GM18867 (cell line): ENCODE results near the gene PAM16.
A peak's percentile ranks its signal among the peaks of the same experiment; 100 is the strongest.

Experiments used
- ATAC-seq: cut with Tn5 transposase; IDR thresholded peaks from one replicate; pipeline ENCODE4 v1.9.1; 2021; ENCODE audit warnings: mild to moderate bottlenecking, moderate library complexity; ENCODE audit not compliant: unreplicated experiment

Gene PAM16

GRCh38 chr16:4307215-4308037, 43.7 kb downstream of the PAM16 start:
- peak; percentile 89 for ATAC-seq

GRCh38 chr16:4306470-4307214, 44.5 kb downstream of the PAM16 start:
- ATAC-seq: no peak

- ATAC-seq: no peak
Measured at GRCh38 chr16:4303973-4304372, 47.1 kb downstream of the PAM16 start.

GRCh38 chr16:4301968-4302367, 49.2 kb downstream of the PAM16 start:
- ATAC-seq: no peak

- no peak for ATAC-seq
Measured at GRCh38 chr16:4301177-4301576, 49.9 kb downstream of the PAM16 start.

- no peak for ATAC-seq
Measured at GRCh38 chr16:4298761-4299522, 52.2 kb downstream of the PAM16 start.

GRCh38 chr16:4297480-4297879, 53.6 kb downstream of the PAM16 start:
- ATAC-seq: no peak

GRCh38 chr16:4295581-4295980, 55.5 kb downstream of the PAM16 start:
- ATAC-seq: no peak

- no peak for ATAC-seq
Measured at GRCh38 chr16:4293822-4294457, 57.2 kb downstream of the PAM16 start.

- no peak for ATAC-seq
Measured at GRCh38 chr16:4293181-4293716, 57.9 kb downstream of the PAM16 start.

GRCh38 chr16:4291699-4292098, 59.4 kb downstream of the PAM16 start:
- no peak for ATAC-seq
